B cell (primary cell): ENCODE data around the gene FRMD4B. TPM values are rescaled to one million over a fixed set of nuclear protein-coding genes. Genes with fewer than 3 reads are reported as not detected.

ENCODE experiments used
- ATAC-seq: fragments of 200-7000 bp; cut with Tn5 transposase; one replicate; pipeline ENCODE4 v1.10.0; 2021; ENCODE audit warnings: low read depth, mild to moderate bottlenecking, moderate number of reproducible peaks, moderate library complexity
- CTCF ChIA-PET: fragments of 350-600 bp; sonication (Branson Sonifier 250); formaldehyde crosslinking; loops from one replicate; lab custom pipeline; 2021; ENCODE audit warnings: antibody characterized with exemption, inconsistent platforms; lab: Charles Lee
- POLR2A ChIA-PET: fragments of 350-600 bp; sonication (Branson Sonifier 250); formaldehyde crosslinking; loops from one replicate; lab custom pipeline; 2021; ENCODE audit warnings: antibody characterized with exemption; lab: Charles Lee
- DNase-seq: peaks from one replicate; pipeline ENCODE4 v3.0.0; 2013
- H2AFZ ChIP-seq: 2 replicates; pipeline ENCODE4 v1.6.1; 2012; ENCODE audit warnings: mild to moderate bottlenecking, low read depth, low read length; ENCODE audit not compliant: insufficient read depth, poor library complexity, severe bottlenecking
- H3K27ac ChIP-seq, 2 donors: 1 replicate in 1 of 2; 2 replicates in 1 of 2; pipeline ENCODE4 v1.5.1; 2012 to 2013; ENCODE audit warnings: low read length in 2 of 2, mild to moderate bottlenecking in 2 of 2, moderate library complexity in 1 of 2
- H3K27me3 ChIP-seq, 4 experiments: fragments of 200-600 bp in 1 of 4; sonication (generic) in 1 of 4; replicated peaks in 1 of 4; 1 replicate in 2 of 4; 2 replicates in 2 of 4; pipeline versions ENCODE4 v1.6.1 to v1.7.0; 2013 to 2016; ENCODE audit warnings: low read length in 3 of 4, mild to moderate bottlenecking in 2 of 4, mixed read lengths in 1 of 4, moderate library complexity in 1 of 4; ENCODE audit not compliant: insufficient read depth in 4 of 4, control insufficient read depth in 3 of 4; ENCODE audit errors: control extremely low read depth in 1 of 4
- H3K36me3 ChIP-seq, 2 experiments: replicated peaks in 1 of 2; 1 replicate in 1 of 2; 2 replicates in 1 of 2; pipeline versions ENCODE4 v1.6.1 to v1.7.1; 2013; ENCODE audit warnings: low read length in 1 of 2; ENCODE audit not compliant: insufficient read depth in 2 of 2, control insufficient read depth in 1 of 2; ENCODE audit errors: control extremely low read depth in 1 of 2, extremely low read depth in 1 of 2
- H3K4me1 ChIP-seq, 2 donors: fragments of 200-600 bp in 1 of 2; sonication (generic) in 1 of 2; 1 replicate in 1 of 2; 2 replicates in 1 of 2; pipeline versions ENCODE4 v1.5.1 to v1.6.1; 2013 to 2017; ENCODE audit warnings: low read length in 2 of 2; ENCODE audit not compliant: control insufficient read depth in 2 of 2, insufficient read depth in 2 of 2
- H3K4me2 ChIP-seq: replicated peaks from 2 replicates; pipeline ENCODE3; 2012; ENCODE audit warnings: mild to moderate bottlenecking, low read depth, low read length; ENCODE audit not compliant: poor library complexity, severe bottlenecking
- H3K4me3 ChIP-seq, 5 experiments: fragments of 200-600 bp in 1 of 5; sonication (generic) in 1 of 5; 1 replicate in 3 of 5; 2 replicates in 2 of 5; pipeline versions ENCODE4 v1.5.1 to v1.7.0; 2011 to 2016; ENCODE audit warnings: low read length in 4 of 5, mild to moderate bottlenecking in 4 of 5, low read depth in 2 of 5, control low read depth in 1 of 5, moderate library complexity in 1 of 5; ENCODE audit not compliant: insufficient read depth in 1 of 5; ENCODE audit errors: control extremely low read depth in 1 of 5, extremely low read depth in 1 of 5
- H3K79me2 ChIP-seq: fragments of 200-600 bp; sonication (generic); one replicate; pipeline ENCODE4 v1.6.0; 2016; ENCODE audit warnings: low read length; ENCODE audit not compliant: control insufficient read depth, insufficient read depth
- H3K9ac ChIP-seq: fragments of 200-600 bp; sonication (generic); 2 replicates; pipeline ENCODE4 v1.6.1; 2017; ENCODE audit warnings: mild to moderate bottlenecking, low read length, moderate library complexity
- H3K9me3 ChIP-seq, 3 donors: one replicate each; pipeline versions ENCODE4 v1.6.1 to v1.7.1; 2013; ENCODE audit warnings: low read length in 2 of 3; ENCODE audit not compliant: control insufficient read depth in 2 of 3, insufficient read depth in 1 of 3; ENCODE audit errors: control extremely low read depth in 1 of 3
- H4K20me1 ChIP-seq: 2 replicates; pipeline ENCODE4 v1.6.0; 2012; ENCODE audit warnings: mild to moderate bottlenecking, low read length; ENCODE audit not compliant: insufficient read depth, control insufficient read depth, poor library complexity, severe bottlenecking
- H3K27ac Mint-ChIP-seq: one replicate; pipeline ENCODE4 v1.8.0; 2021; ENCODE audit warnings: mixed read lengths
- H3K27me3 Mint-ChIP-seq: one replicate; pipeline ENCODE4 v1.8.0; 2021; ENCODE audit warnings: mixed read lengths
- H3K4me1 Mint-ChIP-seq: one replicate; pipeline ENCODE4 v1.8.0; 2021; ENCODE audit warnings: mixed read lengths
- H3K4me3 Mint-ChIP-seq: one replicate; pipeline ENCODE4 v1.8.0; 2021; ENCODE audit warnings: mixed read lengths
- H3K9me3 Mint-ChIP-seq: one replicate; pipeline ENCODE4 v1.8.0; 2022; ENCODE audit warnings: mixed read lengths; ENCODE audit not compliant: insufficient read depth
- CTCF ChIP-seq: fragments of 200-600 bp; IDR thresholded peaks from one replicate; pipeline ENCODE4 v1.8.0; 2022; ENCODE audit warnings: antibody characterized with exemption, mild to moderate bottlenecking
- EZH2 ChIP-seq: IDR thresholded peaks from 2 replicates; pipeline ENCODE4 v1.6.1; 2012; ENCODE audit warnings: borderline replicate concordance, low read depth, mild to moderate bottlenecking, moderate library complexity, low read length; ENCODE audit not compliant: insufficient read depth, poor library complexity, severe bottlenecking
- WGBS: methylation state at CpG from one replicate; pipeline ENCODE4 v1.1.5; 2013; ENCODE audit warnings: missing lambda C conversion rate; ENCODE audit not compliant: insufficient coverage; 5-methylcytosine and 5-hydroxymethylcytosine counted together
- intact Hi-C: fragments of 100-400 bp; cut with micrococcal nuclease; formaldehyde crosslinking; loops from one replicate; pipeline ENCODE4 v1.10.0; 2022
- polyA plus RNA-seq: library from polyadenylated mRNA; depleted of rRNA; stranded (reverse); fragments of >200 nt; gene quantifications from 2 replicates; pipeline ENCODE4 v1.2.3, GENCODE V29; 2012
- total RNA-seq, 2 donors: library from RNA; stranded (reverse); fragments of 120-200 nt in 1 of 2; gene quantifications; 1 replicate in 1 of 2; 2 replicates in 1 of 2; pipeline versions ENCODE4 v1.2.3 to v1.2.4, GENCODE V29; 2013 to 2022

Gene FRMD4B
- total and polyA plus RNA-seq, 2 donors (not counting 1 experiment from before 2014, with no cell fraction given), result 0.06 to 0.20 TPM

GRCh38 chr3:69226071-69226470 is 159.8 kb downstream of the FRMD4B start:
- H3K9ac ChIP-seq, result no peak overlapping the region
- H3K27ac Mint-ChIP-seq, result no peak overlapping the region
- ChIA-PET POLR2A (interaction anchor here (0.5 to 0.7 kb wide), 2 partner anchors 16 to 144 kb away, joined by 3 to 5 read pairs; no protein-coding TSS in a partner anchor), CTCF (no interaction called here)
- H2AFZ ChIP-seq, result no peak overlapping the region
- H4K20me1 ChIP-seq, result no peaks in the 10 kb centered on the region
- no peak overlapping the region for H3K27ac ChIP-seq
- H3K79me2 ChIP-seq, result no peaks in the 10 kb centered on the region
- ATAC-seq (no peak), DNase-seq (no peak)
- intact Hi-C loops, result no loop called here
- H3K36me3 ChIP-seq, result no peaks in the 10 kb centered on the region
- no peak overlapping the region for H3K4me2 ChIP-seq
- no peaks in the 10 kb centered on the region for H3K9me3 Mint-ChIP-seq
- peaks cover 10% of the 10 kb centered on the region for H3K27me3 Mint-ChIP-seq
- H3K4me3 Mint-ChIP-seq, result no peak overlapping the region
- TF ChIP-seq EZH2 (no peak), CTCF (no peak)
- H3K27me3 ChIP-seq, result no peaks in the 10 kb centered on the region
- no peaks in the 10 kb centered on the region for H3K9me3 ChIP-seq
- no CpG with 5 or more reads among the region's 1 CpG for WGBS
- no peak overlapping the region for H3K4me3 ChIP-seq
- no peaks in the 10 kb centered on the region for H3K4me1 ChIP-seq
- H3K4me1 Mint-ChIP-seq, result no peaks in the 10 kb centered on the region

GRCh38 chr3:69219101-69219708 is 166.7 kb downstream of the FRMD4B start:
- no peak overlapping the region for H3K27ac Mint-ChIP-seq
- Histone ChIP-seq H3K27ac (no peak overlapping the region), H3K4me1 (no peaks in the 10 kb centered on the region), H4K20me1 (no peaks in the 10 kb centered on the region), H3K79me2 (no peaks in the 10 kb centered on the region), H3K4me3 (no peak overlapping the region), H3K27me3 (no peaks in the 10 kb centered on the region), H3K4me2 (no peak overlapping the region), H3K9ac (no peak overlapping the region), H2AFZ (no peak overlapping the region), H3K36me3 (no peaks in the 10 kb centered on the region), H3K9me3 (no peaks in the 10 kb centered on the region)
- H3K4me3 Mint-ChIP-seq, result no peak overlapping the region
- TF ChIP-seq CTCF (no peak), EZH2 (no peak)
- DNase-seq (no peak), ATAC-seq (no peak)
- no peaks in the 10 kb centered on the region for H3K4me1 Mint-ChIP-seq
- intact Hi-C loops, result no loop called here
- H3K9me3 Mint-ChIP-seq, result no peaks in the 10 kb centered on the region
- 89% methylated on average over 3 of the region's 7 CpGs for WGBS
- ChIA-PET CTCF (no interaction called here), POLR2A (no interaction called here)
- H3K27me3 Mint-ChIP-seq, result peaks cover 10% of the 10 kb centered on the region
